GF-D8 (cell line): ENCODE data around the gene HAUS7.

ENCODE experiments used
- DNase-seq: peaks from one replicate; lab custom pipeline; 2025; lab: John Stamatoyannopoulos, UW

The HAUS7 gene

DNA sequence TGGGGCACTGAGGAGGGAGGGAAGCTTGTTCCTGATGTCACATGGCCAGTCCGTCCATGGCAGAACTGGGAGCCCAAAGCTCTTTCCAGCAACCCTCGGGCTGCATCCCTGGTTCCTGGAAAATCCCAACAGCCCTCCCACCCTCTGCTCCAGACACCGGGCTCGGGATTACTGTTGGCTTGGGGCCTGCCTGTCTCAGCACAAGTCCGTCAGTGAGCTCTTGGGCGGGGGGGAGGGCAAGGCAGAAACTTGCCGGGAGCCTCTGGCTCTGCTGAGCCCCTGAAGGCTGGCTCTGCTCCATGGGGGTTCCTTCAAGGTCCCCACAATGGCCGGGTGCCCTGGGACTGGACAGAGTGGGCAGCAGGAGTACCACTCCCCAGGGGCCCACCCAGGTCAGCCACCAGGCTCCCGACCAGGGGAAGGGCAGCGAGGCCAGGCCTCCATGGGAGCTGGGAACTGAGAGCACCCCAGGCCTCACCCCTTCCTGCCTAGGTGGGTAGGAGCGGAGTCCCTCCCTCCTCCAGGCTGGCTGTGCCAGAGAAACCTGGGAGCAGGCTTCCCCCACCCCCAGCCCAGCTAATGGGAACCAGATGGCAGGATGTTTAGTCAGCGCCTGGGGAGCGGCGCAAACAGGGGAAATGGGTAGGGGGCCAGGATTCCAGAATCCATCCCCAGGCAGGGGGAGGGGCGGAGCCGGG is 6.4 kb upstream of the HAUS7 start:
- no peak for DNase-seq

DNA sequence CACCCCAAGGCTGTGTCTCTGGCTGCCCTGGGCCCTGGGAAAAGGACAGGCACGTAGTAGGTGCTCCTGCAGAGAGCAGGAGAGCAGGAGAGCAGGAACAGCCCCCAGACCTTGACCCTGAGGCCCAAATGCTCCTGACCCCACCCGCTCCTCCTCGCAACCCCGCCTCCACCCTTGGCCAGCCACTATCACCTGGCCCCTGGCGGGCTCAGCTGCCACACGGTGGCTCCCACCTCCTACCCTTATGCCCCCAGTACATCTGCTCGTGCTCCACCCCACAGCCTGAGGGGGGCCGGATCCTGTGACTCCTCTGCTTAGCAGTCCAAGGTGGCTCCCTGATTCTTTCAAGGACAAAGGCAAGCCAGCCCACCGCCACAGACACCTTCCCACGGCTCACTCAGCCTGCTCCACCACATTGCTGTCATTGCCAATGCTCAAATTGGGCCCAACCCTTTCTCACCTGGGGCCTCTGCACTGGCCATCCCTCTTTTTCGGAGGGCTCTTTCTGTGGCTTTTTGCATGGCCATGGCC is 5.4 kb upstream of the HAUS7 start:
- no peak for DNase-seq

DNA sequence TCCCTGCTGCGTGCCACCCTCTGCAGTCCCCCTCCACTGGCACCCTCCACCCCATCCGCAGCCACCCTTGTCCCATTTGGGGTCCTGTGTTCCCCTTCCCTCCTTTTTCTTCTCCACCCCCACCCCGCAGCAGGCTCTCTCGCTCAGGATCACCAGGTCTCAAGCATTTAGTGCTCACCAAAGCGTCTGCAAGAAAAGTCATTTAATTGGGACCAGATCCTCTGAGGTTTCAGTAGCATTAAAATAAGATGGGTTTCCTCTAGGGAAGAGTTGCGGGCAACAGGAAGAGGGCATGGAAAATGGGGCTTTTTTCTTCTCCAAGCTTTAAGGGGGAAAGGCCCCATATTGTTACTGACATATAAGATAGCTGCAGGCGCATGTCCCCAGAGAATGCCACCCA is 4.9 kb upstream of the HAUS7 start:
- no peak for DNase-seq

DNA sequence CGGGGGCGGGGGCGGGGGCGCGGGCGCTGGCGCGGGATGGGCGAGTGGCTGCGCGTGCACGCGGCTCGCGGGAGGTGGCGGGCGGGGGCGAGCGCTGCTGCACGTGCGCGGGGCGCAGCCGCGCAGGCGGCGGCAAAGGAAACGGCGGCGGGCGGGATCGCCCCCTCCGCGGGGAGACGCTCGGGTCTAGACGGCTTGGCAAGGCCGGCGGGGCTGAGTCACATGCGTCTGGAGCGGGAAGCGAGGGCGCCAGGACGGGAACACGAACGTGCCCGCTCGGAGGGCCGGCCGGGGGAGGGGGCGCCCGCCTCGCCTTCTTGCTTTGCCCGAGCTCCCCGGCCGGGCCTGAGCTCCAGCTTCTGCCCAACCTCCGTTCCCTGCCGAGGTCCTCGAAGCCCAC is 4.3 kb upstream of the HAUS7 start:
- DNase-seq: no peak

DNA sequence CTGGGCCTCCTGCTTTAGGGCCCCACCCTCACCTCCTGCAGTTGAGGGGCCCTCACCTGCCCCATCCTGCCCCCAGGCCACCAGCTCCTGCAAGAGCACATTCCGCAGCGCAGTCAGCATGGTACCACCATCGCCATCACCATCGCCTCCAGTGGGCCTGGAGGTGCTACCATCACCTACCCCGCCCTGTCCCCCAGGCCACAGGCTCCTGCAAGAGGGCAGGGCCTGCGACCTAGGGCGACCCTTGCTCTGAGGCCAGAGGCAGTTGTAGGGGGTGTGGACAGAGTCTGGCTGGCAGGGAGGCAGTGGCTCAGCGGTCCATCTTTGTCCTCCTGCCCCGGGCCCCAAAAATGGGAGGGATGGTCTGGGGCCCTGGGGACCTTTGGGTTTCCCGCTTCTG is 3.9 kb upstream of the HAUS7 start:
- DNase-seq: no peak

DNA sequence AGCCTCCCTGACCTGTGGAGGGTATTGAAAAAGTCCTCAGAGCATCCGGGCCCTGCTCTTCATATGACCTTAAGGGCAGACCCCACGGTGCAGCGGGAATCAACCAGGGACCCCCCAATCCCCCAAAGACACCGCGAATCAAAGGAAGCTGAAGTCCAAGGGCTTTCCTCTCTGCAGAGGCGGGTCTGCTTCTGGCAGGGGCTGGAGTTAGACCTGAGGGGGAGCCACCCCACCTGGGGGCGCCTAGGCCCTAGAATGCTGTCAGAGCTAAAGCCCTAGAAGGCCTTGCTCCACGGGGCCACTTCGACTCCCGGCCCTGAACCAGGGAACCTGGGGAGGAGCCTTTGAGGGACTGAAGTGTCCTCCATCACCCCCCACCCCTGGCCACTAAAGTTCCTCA is 2.8 kb upstream of the HAUS7 start:
- DNase-seq: no peak

DNA sequence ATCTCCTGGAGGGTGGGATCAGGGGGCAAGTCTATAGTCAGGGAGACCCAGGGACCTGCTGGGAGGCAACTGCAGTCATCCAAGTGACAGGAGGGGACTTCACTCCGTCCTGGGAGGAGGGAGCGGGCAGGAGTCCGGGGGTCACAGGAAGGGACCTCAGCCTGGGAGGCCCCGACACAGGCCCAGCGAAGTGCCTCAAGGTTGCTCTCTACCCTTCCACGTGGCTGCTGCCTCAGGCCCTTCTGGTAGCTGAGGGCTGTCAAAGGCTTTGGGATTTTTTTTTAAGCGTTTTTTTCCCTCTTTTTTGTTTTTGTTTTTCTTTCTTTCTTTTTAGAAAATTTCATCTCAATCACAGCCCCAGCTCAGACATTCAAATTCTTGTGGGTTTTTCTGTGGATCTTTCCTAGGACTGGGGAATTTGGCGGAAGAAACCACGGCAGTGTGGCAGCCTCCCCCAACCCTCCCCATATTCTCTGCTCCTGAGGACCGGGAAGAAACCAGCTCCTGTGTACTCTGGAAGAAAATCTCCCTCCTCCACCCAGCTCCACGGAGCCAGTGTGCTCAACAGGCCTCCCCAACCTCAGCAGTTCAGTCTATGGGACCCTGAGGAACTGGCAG is 1.4 kb upstream of the HAUS7 start:
- no peak for DNase-seq

DNA sequence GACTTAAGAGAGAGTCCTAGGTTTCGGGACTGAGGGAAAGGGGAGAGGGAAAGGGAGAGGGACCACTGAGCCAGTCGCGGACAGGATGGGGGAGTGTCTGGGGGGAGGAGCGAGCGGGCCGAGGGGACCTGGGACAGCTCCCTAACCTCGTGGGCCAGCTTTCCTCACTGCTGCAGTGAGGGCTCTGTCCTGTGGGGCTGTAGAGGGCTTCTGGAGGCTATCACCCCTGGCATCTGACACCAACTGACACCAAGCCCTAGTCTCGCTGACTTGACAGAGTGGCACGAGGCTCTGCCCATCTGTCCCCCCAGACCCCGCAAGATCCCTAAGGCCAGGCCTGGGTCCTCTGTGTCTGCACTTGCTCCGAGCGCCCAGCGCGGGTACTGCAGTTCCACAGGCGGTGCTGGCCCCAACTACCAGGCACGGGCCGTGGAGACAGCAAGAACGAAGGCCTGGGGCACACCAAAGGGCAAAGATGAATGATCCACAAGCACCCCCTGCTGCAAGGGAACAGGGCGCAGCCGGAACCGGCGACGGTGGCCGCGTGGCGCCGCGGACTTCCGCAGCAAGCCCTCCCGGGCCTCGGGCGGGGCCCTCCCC is 465 bp downstream of the HAUS7 start:
- DNase-seq: peak; percentile 4

DNA sequence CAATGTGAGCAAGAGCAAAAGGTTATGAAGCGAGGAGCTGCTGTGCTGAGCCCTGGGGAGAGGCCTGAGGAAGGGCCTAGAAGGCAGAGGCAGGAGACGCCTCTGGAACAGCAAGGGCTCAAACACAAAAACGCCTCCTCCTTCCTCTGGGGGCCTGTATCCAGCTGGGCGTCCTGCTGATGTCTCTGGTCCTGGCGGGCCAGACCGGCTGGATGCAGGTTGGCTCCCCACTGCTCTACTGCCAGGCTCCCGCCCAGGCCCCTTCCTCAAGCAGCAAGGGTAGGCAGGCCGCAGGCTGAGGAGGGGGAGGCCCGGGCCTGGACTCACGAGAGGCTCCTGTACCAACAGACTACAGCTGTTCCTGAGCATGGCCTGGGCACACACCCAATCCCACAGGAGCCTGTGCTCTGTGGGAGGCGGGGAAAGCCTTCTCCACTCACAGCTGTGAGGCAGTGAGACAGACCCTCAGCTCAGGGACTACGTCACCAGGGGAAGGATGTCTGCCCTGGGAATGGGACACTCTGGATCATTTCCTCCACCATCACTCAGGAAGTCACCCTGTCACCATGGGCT is 2.3 kb downstream of the HAUS7 start:
- no peak for DNase-seq

DNA sequence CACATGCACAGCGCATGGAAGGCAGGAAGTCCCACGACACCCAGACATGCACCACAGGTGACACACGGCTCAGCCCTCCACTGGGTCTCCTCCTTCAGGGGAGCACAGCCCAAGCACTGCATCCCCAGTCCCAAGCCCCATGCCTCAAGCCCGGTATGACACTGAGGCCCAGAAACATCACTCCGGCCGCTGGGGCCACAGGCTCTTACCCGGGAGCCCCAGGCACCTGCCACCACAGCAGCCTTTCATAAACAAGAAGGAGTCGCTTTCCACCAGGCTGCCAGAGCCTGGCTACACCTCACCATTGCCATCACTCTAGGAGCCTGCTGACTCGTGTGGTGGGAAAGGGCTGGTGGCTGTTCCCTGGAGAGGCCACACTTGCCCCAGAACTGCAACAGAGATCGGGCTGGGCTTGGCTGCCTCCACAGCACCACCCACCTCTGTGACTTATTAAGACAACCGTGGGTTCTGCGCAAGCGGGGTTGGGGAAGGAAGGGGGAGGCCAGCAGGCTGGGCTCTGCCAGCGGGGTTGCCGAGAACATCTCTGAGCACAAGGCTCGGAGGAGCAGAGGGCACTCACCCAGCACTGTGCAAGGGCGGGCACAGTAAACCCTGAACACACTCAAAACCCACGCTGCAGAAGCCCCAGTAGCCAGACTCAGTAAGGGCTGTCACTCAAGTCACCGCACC is 4.5 kb downstream of the HAUS7 start:
- DNase-seq: no peak

DNA sequence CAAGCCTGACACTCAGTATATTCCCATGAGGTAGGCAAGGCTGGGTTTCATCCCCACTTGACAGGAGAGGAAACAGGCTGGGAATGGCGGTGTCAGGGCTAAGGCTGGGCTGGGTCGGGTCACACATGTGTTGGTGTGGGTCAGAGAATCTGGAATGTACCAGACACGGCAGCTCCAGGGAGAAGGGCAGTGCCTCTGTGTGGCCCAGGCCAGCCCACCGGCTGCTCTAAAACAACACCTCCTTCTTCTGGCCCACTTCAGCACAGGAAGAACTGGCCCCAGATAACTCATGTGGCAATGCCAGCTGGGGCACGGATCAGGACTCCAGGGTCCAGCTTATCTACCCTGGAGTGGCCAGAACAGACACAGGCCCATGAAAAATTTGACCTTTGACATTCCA is 6.3 kb downstream of the HAUS7 start:
- no peak for DNase-seq

DNA sequence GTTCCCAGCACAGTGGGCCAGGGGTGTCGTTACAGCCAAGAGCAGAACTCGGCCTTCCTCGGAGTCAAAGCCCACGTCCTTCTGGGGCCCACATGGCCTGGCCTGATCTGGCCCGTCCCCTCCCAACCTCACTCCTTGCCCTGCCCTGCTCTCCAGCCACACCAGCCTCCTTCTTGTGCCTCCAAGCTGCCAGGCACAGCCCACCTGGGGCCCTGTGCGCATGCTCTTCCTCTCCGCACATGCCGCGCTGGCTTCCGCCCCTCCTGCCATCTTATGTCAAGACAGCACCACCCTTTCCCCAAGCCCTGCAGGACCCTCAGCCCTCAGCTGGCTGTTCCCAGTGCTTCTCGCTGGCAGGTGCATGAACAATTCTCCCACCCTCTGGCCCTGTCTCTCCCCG is 6.8 kb downstream of the HAUS7 start:
- no peak for DNase-seq

DNA sequence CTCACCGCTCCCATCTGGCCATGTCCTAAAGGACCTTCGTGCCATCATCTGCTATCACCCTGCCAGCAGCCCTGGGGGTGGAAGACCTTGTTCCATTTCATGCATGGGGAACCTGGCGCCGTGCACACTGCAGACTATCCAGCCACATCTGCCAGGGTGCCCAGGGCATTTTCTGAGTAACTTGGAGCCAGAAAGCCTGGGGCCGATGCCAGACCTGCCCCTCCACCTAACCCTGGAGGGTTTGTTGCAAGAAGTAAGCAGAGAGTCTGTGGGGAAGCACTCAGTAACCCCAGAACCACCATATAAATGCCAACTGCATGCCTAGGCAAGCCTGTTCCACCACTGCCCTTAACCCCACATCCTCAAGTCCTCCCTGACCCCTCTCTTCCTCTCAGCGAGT is 7.3 kb downstream of the HAUS7 start:
- DNase-seq: no peak

DNA sequence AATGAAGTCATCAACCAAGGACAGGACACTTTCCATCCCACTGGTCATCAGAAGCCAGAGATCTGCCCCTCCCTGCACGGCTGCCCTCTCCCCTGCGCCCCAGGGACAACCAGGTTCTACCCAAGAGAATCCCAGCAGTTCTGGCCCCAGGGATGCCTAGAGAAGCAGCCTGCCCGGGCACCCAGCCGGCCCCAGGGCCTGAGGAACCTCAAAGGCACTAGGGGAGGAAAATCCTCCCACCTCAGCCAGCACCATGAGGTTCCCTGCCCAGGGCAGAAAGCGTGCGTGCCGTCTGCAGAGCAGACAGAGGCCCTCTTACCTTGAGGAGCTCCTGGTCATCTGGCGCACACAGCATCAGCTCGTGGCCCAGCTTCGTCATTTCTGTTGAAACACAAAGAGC is 8.1 kb downstream of the HAUS7 start:
- DNase-seq: no peak

DNA sequence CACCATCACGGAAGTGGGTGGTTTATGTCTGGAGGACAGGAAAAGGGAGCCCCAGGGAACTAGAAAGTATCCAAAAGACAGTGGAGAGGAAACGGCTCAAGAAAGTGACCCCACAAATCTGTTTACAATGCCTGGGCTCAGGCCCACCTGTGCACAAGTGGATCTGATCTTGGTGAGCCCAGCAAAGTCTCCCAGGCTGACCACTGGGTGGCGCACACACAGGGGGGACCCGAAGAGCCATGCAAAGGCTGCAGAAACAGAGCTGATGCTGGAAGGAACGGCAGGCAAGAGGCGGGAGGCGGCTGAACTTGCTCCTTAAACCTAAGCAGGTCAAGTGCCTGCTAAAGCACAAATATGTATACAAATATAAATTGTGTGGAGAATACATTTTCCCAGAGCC is 9.6 kb downstream of the HAUS7 start:
- DNase-seq: no peak

DNA sequence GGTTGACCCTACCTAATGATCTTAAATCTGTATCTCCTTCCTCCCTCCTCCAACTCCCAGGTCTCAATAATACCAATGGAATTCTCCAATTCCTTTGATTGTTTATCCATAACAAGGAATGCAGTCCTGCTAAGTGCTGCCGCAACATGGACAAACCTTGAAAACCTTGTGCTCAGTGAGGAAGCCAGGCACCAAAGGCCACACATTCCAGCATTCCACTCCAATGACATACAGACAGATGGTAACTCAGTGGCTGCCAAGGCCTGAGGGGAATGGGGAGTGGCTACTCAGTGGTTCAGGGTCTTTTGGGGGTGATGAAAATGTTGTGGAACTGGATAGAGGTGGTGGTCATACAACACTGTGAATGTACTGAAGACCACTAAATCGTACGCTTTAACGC is 10.4 kb downstream of the HAUS7 start:
- no peak for DNase-seq

DNA sequence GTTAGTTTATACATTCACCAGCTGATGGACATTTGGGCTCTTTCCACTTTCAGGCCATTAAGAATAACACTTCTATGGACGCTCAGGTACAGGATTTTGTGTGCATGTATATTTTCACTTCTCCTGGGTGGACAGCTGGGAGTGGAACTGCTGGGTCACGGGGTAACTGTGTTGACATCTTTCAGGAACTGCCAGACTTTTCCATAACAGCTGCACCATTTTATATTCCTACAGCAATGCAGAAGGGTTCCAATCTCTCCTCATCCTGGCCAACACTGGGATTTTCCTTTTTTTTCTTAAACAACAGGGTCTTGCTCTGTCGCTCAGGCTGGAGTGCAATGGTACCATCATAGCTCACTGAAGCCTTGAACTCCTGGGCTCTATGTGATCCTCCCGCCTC is 11.9 kb downstream of the HAUS7 start:
- DNase-seq: no peak

DNA sequence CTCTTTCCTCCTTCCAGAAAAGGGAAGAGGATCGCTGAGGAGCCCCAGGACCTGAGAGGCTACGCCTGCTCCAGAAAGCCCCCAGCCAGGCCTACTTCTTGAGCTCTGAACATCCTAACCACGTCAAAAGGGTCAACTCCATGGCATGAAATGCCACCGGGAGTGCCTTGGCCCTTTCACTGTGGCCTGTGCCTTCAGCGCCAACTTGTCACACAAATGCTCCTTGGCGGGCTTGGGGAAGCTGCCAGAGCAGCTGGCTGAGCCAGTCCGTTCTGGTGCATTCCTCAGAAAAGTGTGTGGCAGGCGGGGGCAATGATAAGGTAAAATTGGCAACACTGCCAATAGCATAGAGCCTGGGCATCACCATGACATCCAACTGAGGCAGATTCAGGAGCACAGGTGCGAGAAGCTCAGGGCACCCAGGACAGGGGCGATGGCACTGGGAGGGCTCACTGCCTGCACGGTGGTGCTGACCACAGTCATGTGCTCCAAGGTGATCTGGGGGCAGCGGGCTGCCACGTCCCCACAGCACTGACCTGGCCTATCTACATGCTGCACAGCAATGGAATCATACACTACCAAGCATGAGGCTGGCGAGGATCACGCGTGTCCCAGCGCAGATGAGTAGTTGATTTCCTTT is 12.4 kb downstream of the HAUS7 start:
- DNase-seq: no peak

DNA sequence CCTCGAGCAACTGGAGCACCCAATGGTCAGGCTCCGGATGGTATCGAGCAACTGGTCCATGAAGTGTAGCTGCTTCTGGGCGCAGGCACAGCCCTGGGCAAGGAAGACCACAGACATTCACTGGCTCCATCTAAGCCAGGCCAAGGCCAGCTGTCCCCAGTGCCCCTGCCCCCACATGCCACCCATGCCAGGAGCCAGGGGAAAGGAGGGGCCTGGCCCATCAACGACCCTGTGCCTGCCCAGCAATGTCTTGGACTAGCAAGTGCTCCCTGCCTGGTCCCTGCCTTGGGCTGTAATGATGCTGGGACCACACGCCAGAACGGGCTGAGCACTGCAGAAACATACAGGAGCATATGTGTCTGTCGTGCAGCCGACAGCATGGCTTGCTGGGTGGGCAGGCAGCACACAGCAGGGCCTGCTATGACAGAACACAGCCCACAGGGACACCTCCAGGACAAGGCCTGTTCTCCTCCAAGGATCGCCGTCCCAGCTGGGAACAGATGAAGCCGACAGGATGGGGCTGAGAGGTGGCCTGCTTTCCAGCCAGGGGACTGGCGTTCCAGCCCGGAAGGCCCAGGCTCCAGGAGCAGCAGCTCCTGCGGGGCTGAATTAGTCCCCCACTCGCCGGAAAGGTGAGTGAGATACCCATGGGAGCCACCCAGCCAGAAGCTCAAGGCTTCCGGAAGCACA is 13.1 kb downstream of the HAUS7 start:
- no peak for DNase-seq

DNA sequence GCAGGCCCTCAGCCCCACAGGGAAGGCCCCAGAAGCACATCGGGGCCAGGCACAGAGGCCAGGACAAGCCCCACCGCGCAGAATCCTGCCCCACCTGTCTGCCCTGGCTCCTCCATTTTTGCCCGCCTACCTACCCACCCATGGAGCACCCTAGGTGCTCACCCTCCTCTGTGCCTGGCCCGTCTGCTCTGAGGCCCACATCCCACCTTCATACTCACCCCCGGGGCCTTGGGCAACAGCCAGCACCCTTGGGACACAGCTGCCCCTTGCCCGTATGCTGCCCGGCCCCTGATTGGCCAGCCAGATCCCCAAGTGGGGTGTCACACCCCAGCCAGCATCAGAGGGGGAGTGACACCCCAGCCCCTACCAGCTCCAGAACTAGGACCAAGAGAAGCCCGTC is 13.7 kb downstream of the HAUS7 start:
- DNase-seq: no peak

DNA sequence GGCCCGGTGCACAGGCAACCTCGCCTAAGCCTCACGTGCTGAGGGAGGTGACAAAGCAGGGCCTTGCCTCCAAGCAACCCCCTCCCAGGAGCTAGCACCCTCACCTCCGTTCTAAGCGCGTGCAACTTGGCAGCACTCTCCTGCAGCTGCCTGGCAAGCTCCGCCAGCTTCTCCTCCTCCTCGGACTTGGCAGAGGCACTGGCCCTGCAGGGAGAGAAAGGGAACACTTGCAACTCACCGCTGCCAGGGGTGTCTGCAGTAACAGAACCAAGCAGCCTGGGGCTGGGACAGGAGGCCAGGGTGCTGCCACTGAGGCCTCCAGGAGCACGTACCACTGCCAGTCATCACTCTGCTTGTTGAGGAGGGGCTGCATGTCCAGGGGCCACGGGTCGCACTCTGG is 14.2 kb downstream of the HAUS7 start:
- no peak for DNase-seq

DNA sequence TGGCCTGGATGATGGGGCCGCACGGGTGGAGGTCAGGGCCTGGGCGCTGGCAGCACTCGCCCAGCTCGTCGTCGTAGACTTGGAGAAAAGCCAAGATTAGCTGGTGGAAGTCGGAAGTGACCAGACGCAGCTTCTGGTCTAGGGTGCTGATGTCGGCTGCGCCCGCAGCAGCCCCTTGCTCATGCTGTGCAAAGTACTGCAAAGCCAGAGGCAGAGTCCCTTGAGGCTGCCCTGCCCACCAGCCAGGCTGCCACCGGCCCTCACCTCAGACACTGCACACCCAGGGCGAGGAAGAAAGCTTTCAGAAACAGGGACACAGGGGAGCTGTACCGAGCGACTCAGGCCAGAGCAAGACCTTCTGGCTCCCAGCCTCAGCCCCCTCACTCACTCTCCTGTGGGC is 14.8 kb downstream of the HAUS7 start:
- DNase-seq: no peak
